HUDEP-2 (cell line): Measurements from ENCODE around the gene ASIC4.
A peak's percentile ranks its signal among the peaks of the same experiment; 100 is the strongest.

Experiments used
- DNase-seq, 76 experiments: peaks; one replicate each; lab custom pipeline; 2025; ENCODE audit not compliant: unreplicated experiment in 76 of 76; lab: John Stamatoyannopoulos, UW

Gene ASIC4

DNA sequence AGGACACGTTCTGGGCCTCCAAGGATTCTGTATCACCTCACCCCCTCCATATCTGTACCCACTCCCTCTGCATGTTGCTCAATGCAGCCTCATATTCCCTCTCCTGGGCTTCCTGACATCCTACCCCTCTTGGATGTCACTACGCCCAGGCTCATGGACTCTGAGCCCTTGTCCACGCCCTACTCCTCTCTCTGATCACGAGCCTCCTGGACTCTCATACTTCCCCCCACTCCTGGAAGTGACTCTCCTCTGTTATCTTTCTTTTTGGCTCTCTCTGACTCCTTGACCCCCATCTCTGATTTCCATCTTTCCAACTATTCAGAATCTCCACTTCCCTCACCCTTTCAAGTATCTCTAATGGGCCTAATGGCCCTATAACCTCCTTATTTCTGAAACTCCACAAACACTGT is 31.7 kb downstream of the ASIC4 start:
- DNase-seq = no peak

DNA sequence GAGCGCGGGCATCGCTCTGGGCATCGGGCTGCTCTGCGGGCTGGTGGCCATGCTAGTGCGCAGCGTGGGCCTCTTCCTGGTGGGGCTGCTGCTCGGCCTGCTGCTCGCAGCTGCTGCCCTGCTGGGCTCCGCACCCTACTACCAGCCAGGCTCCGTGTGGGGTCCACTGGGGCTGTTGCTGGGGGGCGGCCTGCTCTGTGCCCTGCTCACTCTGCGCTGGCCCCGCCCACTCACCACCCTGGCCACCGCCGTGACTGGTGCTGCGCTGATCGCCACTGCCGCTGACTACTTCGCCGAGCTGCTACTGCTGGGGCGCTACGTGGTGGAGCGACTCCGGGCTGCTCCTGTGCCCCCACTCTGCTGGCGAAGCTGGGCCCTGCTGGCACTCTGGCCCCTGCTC is 33.3 kb downstream of the ASIC4 start:
- DNase-seq = no peak

- DNase-seq = no peak
Measured at GRCh38 chr2:219548990-219549389, 34.7 kb downstream of the ASIC4 start.

DNA sequence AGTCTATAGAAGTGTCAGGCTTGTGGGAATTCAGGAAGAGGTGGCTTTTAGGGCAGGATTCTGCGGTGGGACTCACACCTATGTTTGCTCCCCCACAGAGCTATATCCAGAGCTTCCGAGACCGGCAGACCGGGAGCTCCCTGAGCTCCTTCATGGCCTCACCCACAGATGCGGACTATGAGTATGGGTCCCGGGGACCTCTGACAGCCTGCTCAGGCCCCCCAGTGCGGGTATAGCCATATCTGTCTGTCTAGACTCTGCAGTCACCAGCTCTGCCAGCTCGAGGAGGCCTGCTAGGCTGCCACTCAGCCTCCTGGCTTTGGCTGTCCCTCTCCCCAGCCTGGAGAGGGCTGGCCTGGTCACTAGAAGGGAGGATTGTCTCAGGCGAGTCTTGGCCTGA is 35.3 kb downstream of the ASIC4 start:
- peak in 1 of 76 experiments; percentile 3 for DNase-seq

GRCh38 chr2:219551441-219552381 is 37.4 kb downstream of the ASIC4 start:
- peak in 39 of 76 experiments; percentile 2 to 58 (median 27) for DNase-seq

DNA sequence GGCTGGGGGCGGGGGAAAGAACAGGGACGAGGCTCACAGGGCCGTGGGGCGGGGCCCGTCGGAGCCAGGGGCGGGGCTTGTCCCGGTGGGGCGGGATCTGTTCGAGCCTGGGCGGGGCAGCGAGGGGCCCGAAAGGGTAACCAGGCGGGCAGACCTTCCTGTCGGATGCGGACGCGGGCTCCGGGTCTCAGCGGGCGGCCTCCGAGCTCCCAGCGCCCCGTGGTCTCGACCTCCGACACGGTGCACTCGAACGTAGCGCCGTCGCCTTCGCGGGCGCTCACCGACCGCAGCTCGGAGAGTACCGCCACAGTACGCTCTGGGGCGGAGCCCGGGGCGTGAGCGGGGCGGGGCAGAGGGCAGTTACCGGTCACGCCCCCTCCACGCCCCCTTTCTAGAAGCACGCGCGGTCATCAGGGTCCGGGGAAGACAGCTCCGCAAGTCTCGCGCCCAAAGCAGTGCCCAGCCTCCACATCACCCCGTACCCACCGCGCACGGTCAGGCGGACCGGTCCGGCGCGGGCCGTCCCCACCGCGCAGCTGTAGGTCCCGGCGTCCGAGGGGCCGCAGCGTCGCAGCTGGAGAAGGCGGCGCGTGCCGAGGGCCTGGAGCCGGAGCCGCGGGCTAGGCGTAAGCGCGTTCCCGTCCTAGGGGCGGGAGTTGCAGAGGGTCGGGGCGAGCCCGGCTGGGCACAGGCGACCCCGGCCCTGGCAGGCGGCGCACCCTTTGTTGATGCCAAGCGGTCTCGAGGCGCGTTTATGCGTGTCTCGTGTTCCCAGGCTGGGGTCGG is 38.3 kb downstream of the ASIC4 start:
- DNase-seq = peak in 68 of 76 experiments; percentile 7 to 90 (median 63)

- no peak for DNase-seq
Measured at GRCh38 chr2:219553168-219553417, 38.8 kb downstream of the ASIC4 start.

DNA sequence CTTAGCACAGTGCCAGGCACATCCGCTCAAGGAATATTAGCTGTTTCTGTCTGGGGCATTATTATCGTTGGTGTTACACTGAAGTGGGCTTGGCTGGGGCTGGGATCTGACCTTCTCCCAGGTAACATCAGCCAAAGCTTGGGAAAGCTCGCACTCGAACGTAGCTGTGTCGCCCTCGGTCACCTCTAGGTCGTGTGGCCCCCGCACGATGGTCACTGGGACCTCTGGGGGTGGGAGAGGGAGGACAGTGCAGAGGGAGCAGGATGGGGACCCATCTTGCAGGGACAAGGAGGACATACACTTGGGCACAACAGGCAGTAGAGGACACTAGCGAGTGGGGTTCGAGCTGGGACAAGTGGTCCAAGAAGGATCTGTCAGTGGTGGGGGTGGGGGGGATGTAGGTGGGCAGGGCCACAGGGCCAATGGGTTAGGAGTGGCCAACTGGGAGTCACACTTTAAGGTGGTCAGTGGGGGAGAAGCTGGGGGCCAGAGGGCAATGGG is 39.2 kb downstream of the ASIC4 start:
- DNase-seq = no peak

GRCh38 chr2:219554350-219554749 is 40.1 kb downstream of the ASIC4 start:
- no peak for DNase-seq

DNA sequence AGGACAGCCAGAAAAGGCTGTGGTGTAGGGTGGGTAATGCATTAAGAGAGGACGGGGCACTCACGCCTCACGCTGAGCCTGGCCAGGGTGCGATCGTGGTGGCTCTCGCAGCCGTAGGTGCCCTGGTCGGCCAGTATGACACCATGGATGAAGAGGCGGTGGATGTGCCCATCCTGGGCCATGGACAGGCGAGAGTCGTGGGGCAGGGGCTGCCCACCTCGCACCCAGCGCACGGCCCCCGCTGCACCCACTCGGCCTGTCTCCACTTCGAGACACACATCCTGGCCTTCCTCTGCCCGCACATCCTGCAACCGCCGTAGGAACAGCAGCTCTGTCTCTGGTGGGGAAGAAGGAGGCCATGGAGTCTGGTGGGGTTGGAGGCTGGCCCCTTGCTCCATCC is 41.7 kb downstream of the ASIC4 start:
- DNase-seq = no peak

GRCh38 chr2:219556413-219556812 is 42.1 kb downstream of the ASIC4 start:
- no peak for DNase-seq

GRCh38 chr2:219557320-219557719 is 43.0 kb downstream of the ASIC4 start:
- DNase-seq = no peak

- no peak for DNase-seq
Measured at GRCh38 chr2:219557791-219558785, 43.8 kb downstream of the ASIC4 start.

- DNase-seq = no peak
Measured at GRCh38 chr2:219559156-219559915, 45.1 kb downstream of the ASIC4 start.

DNA sequence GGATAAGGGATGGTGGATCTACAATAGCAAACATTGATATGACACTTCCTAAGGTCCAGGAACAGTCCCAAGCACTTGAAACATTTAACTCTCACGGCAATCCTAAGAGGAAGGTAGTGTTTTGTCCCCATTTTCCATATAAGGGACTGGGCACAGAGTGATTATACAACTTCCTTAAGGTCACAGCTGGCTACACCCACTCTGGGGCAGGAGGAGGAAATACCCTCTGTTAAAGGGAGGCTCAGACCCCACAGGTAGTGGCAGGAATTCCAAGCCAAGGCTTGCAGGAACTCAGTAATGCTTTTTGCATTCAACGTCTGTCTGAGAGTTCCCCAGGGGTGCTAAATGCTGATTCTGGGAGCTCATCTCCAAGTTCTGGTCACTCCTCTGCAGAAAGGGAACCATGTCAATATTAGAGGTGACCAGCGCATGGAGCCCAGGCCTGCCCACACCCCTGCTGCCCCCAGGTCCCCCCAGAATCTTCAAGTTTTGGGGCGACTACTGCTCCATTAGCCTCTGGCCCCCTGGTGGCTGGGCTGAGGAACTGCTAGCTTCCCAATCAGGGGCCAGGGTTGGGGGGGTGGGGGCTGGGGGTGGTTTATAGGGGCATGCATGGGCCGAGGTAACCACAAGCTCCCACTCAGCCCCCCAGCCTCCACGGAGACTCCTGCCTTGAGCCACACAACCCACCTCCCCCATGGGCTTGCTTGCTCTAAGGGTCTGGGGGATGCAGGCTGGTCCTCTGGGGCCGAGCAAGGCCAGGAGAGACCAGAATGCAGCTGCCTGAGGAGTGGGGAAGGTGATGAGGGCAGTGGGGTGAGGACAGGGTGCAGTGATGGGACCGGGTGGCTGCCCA is 46.0 kb downstream of the ASIC4 start:
- no peak for DNase-seq

GRCh38 chr2:219560893-219561178 is 46.6 kb downstream of the ASIC4 start:
- DNase-seq = no peak

- DNase-seq = no peak
Measured at GRCh38 chr2:219561179-219562048, 47.1 kb downstream of the ASIC4 start.
